MCF 10A (cell line): ENCODE data around the gene PTPN20. TPM values are rescaled to one million over a fixed set of nuclear protein-coding genes. Genes with fewer than 3 reads are reported as not detected.

Experiments used
- BruUV-seq: library from RNA; stranded (reverse); fragments of 400-500 nt; replicated peaks from 2 replicates; lab custom pipeline; 2021; lab: Mats Ljungman, UMichigan
- CTCF ChIA-PET: fragments of 300-600 bp; sonication (Branson Sonifier 250); formaldehyde crosslinking; extraction: SDS; loops from one replicate; lab custom pipeline; 2021; ENCODE audit warnings: antibody characterized with exemption, inconsistent platforms; lab: Yijun Ruan, JAX
- POLR2A ChIA-PET: fragments of 300-600, 350-650 bp; sonication (Branson Sonifier 250); formaldehyde crosslinking; extraction: SDS; loops from one replicate; lab custom pipeline; 2020; ENCODE audit warnings: antibody characterized with exemption, inconsistent platforms; lab: Yijun Ruan, JAX
- DNase-seq: peaks from one replicate; pipeline ENCODE4 v3.0.0-alpha.2; 2018; ENCODE audit not compliant: unreplicated experiment
- H3K27ac Mint-ChIP-seq: one replicate; pipeline ENCODE4 v1.8.0; 2022; ENCODE audit warnings: mild to moderate bottlenecking, low read depth, mixed read lengths; ENCODE audit not compliant: unreplicated experiment
- H3K27me3 Mint-ChIP-seq: one replicate; pipeline ENCODE4 v1.8.0; 2022; ENCODE audit warnings: mixed read lengths; ENCODE audit not compliant: insufficient read depth, unreplicated experiment
- H3K36me3 Mint-ChIP-seq: one replicate; pipeline ENCODE4 v1.8.0; 2022; ENCODE audit warnings: mild to moderate bottlenecking, moderate library complexity, mixed read lengths; ENCODE audit not compliant: insufficient read depth, unreplicated experiment
- H3K4me1 Mint-ChIP-seq: one replicate; pipeline ENCODE4 v1.8.0; 2022; ENCODE audit warnings: mixed read lengths; ENCODE audit not compliant: insufficient read depth, unreplicated experiment
- H3K4me3 Mint-ChIP-seq: one replicate; pipeline ENCODE4 v1.8.0; 2022; ENCODE audit warnings: mild to moderate bottlenecking, moderate library complexity, mixed read lengths; ENCODE audit not compliant: unreplicated experiment
- H3K9me3 Mint-ChIP-seq: one replicate; pipeline ENCODE4 v1.8.0; 2022; ENCODE audit warnings: mixed read lengths; ENCODE audit not compliant: unreplicated experiment
- CTCF ChIP-seq: fragments of 200-600 bp; IDR thresholded peaks from one replicate; pipeline ENCODE4 v1.8.0; 2022; ENCODE audit warnings: antibody characterized with exemption, mild to moderate bottlenecking; ENCODE audit not compliant: unreplicated experiment
- intact Hi-C: fragments of 100-400 bp; cut with micrococcal nuclease; formaldehyde crosslinking; loops from 2 replicates; pipeline ENCODE4 v1.14.1; 2022
- total RNA-seq: library from RNA; stranded (reverse); gene quantifications from 2 replicates; pipeline ENCODE4 v1.2.3, GENCODE V29; 2022

The PTPN20 gene
- total RNA-seq, 1 experiment from 2014 or later: 0.26 TPM

GRCh38 chr10:47034441-47035051 lies 123.3 kb downstream of the PTPN20 start:
- H3K36me3 Mint-ChIP-seq: no peaks in the 10 kb centered on the region

GRCh38 chr10:47035171-47035818 lies 124.1 kb downstream of the PTPN20 start:
- no peak overlapping the region for H3K4me3 Mint-ChIP-seq
- no peak for TF ChIP-seq CTCF
- intact Hi-C loops: no loop called here
- no peaks in the 10 kb centered on the region for H3K36me3 Mint-ChIP-seq
- H3K27ac Mint-ChIP-seq: no peak overlapping the region
- H3K9me3 Mint-ChIP-seq: no peaks in the 10 kb centered on the region
- peaks cover 8% of the 10 kb centered on the region for H3K4me1 Mint-ChIP-seq
- DNase-seq: no peak
- H3K27me3 Mint-ChIP-seq: peaks cover 35% of the 10 kb centered on the region
- no TSS peak for BruUV-seq
- ChIA-PET CTCF (interaction anchor here (0.6 to 3.7 kb wide), 5 partner anchors 10 to 336 kb away, joined by 3 to 15 read pairs (median 3); no protein-coding TSS in a partner anchor), POLR2A (no interaction called here)

More at GRCh38 chr10:47034441-47035051, 123.3 kb downstream of the PTPN20 start:
- no TSS peak for BruUV-seq
- H3K4me3 Mint-ChIP-seq: no peak overlapping the region
- ChIA-PET CTCF (interaction anchor here (0.6 to 3.7 kb wide), 5 partner anchors 9 to 336 kb away, joined by 3 to 16 read pairs (median 3); no protein-coding TSS in a partner anchor), POLR2A (no interaction called here)
- DNase-seq: no peak
- peaks cover 8% of the 10 kb centered on the region for H3K4me1 Mint-ChIP-seq
- no peak overlapping the region for H3K27ac Mint-ChIP-seq
- H3K27me3 Mint-ChIP-seq: peaks cover 30% of the 10 kb centered on the region
- H3K9me3 Mint-ChIP-seq: no peaks in the 10 kb centered on the region
- TF ChIP-seq CTCF: no peak
- intact Hi-C loops: no loop called here

GRCh38 chr10:47035819-47036337 lies 124.7 kb downstream of the PTPN20 start:
- peaks cover 7% of the 10 kb centered on the region for H3K4me1 Mint-ChIP-seq
- H3K27ac Mint-ChIP-seq: no peak overlapping the region
- ChIA-PET CTCF (interaction anchor here (0.9 to 3.7 kb wide), 3 partner anchors 11 to 43 kb away, joined by 3 to 15 read pairs (median 3); no protein-coding TSS in a partner anchor), POLR2A (no interaction called here)
- intact Hi-C loops: no loop called here
- no peaks in the 10 kb centered on the region for H3K9me3 Mint-ChIP-seq
- no peaks in the 10 kb centered on the region for H3K36me3 Mint-ChIP-seq
- H3K4me3 Mint-ChIP-seq: no peak overlapping the region
- H3K27me3 Mint-ChIP-seq: peaks cover 37% of the 10 kb centered on the region
- no peak for TF ChIP-seq CTCF
- no TSS peak for BruUV-seq
- DNase-seq: no peak

GRCh38 chr10:47036771-47037170 lies 125.5 kb downstream of the PTPN20 start:
- Mint-ChIP-seq H3K9me3 (no peaks in the 10 kb centered on the region), H3K4me1 (no peaks in the 10 kb centered on the region), H3K27ac (no peak overlapping the region), H3K4me3 (no peak overlapping the region), H3K27me3 (peaks cover 37% of the 10 kb centered on the region), H3K36me3 (no peaks in the 10 kb centered on the region)
- POLR2A ChIA-PET: no interaction called here
- TF ChIP-seq CTCF: no peak
- BruUV-seq: no TSS peak
- intact Hi-C loops: no loop called here
- no peak for DNase-seq
- CTCF ChIA-PET: interaction anchor here (0.6 to 3.7 kb wide), 4 partner anchors 9 to 275 kb away, joined by 3 to 15 read pairs (median 3); no protein-coding TSS in a partner anchor
